Activated effector memory CD4-positive, alpha-beta T cell treated with anti-CD3 and anti-CD28 coated beads, Interleukin-2, amount 50 U/mL, for 16 hours (primary cell): Measurements from ENCODE around the gene TAOK3.
A peak's percentile ranks its signal among the peaks of the same experiment; 100 is the strongest.
"Not testable (repeated sequence)": the region's sequence is repeated elsewhere in the genome, so short reads cannot be mapped to it uniquely, and the experiment has no call there.

Experiments
- DNase-seq: peaks from one replicate; pipeline ENCODE4 v3.0.0-alpha.2; 2020

TAOK3 gene

DNA sequence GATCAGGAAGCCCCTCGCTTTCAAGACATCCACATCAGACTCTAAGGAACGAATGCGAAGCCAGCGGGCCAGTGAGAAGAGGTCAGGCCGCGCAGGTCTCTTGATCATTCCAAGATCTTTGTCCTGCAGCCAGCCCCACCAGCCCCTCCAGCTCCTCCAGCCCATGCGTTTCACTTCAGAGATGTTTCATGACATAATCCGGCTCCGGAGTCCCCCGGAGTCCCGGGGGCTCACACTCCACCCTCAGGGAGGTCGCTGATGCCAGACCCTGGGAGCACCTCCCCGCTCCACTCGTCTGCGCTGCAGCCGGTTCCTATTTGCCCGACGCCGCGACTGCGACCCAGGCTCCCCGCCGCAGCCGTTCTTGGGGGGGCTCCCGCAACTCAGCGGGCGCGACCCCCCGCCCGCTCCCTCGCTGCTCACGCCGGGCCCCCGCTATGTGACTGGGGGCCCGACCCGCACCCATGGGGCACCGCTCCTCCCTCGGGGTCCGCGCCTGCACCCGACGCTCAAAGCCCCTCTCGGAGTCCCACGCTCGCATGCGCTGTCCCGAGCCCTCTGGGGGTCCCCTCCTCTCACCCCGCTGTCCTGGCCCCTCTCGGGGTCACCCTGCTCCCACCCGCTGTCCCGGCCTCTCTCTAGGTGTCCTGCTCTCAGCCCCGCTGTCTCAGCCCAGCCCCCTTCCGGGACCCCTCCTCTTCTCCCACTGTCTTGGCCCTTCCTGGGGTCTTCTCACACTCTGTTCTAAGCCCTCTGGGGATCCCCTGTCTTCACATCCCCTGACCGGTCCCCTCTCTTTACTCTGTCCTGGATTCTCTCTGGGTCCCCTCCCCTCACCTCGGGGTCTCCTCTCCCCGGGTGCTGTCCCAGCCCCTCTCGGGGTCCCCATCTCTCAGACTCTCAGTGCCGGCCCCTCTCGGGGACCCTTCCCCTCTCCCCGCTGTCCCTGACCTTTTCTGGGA lies 1.1 kb downstream of the TAOK3 start:
- peak; percentile 69 for DNase-seq

DNA sequence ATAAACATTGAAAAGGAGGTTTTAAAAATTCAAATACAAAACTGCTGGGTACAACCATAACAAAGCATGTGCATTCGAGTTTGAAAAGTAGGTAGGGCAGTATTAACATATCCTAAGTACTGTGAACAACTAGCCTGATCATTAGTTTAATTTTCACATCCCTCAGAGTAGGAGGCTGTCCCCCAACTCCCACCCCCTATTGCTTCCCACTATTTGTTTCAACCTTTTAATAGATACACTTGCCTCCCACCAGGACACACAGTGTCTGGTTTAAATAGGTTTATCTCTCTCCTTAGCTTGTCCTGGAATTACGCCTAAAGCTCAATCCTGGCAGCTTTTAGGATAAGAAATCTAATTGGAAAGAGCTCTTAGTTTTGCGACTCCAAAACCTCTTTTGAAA lies 2.1 kb downstream of the TAOK3 start:
- no peak for DNase-seq

DNA sequence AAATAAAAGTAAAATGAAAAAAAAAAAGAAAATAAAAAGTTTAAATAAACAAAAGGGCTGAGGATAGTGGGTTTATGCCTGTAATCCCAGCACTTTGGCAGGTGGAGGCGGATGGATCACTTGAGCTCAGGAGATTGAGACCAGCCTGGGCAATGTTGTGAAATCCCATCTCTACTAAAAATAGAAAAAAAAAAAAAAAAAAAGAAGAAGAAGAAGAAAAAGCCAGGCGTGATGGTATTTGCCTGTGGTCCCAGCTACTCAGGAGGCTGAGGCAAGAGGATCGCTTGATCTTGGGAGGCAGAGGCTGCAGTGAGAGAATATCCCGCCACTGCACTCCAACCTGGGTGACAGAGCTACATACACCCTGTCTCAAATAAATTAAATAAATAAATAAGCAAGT lies 3.9 kb downstream of the TAOK3 start:
- DNase-seq: no peak

DNA sequence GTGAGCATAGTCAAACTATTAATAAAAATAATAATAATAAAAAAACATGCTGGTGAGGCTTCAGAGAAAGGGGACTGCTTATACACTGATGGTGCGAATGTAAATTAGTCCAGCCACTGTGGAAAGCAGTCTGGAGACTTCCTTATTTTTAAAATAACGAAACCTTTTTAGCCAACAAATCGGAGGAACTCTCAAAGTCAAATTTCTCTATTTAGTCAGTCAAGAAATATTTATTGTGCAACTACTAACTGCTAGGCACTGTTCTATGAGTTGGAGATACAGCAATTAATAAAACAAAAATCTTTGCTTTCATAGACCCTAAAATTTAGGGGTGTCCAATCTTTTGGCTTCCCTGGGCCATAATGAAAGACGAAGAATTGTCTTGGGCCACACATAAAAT lies 10.8 kb downstream of the TAOK3 start:
- DNase-seq: no peak

DNA sequence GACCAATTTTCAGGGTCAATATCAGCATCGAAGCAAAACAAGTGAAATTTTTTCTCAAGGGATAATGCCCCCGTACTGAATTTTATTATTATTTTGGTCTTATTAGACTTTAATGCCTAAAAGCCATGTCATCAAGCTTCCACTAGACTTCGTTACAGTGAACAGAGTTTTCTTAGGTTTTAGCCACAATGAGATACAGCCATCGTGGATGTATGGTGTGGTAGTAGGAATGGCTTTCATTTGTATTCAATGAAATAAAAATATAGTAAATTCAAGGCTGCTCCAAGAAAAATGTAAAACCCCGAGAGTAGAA lies 11.7 kb downstream of the TAOK3 start:
- DNase-seq: no peak

DNA sequence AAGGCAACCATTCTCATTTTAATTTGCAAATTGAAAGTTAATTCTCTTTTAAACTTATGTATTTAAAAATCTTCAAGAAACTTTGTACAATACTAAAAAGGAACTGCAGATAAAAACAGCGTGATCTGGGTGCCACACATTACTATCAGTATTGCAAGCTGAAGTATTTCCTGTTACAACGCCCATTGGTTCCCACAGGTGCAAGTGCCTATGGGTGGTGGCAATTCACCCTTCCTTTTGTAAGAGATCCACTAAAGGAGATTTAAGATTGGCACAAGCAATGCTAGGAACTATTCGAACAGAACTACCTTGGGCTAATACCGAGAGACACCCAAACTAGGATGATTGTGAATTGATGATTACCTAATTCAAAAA lies 13.2 kb downstream of the TAOK3 start:
- no peak for DNase-seq

DNA sequence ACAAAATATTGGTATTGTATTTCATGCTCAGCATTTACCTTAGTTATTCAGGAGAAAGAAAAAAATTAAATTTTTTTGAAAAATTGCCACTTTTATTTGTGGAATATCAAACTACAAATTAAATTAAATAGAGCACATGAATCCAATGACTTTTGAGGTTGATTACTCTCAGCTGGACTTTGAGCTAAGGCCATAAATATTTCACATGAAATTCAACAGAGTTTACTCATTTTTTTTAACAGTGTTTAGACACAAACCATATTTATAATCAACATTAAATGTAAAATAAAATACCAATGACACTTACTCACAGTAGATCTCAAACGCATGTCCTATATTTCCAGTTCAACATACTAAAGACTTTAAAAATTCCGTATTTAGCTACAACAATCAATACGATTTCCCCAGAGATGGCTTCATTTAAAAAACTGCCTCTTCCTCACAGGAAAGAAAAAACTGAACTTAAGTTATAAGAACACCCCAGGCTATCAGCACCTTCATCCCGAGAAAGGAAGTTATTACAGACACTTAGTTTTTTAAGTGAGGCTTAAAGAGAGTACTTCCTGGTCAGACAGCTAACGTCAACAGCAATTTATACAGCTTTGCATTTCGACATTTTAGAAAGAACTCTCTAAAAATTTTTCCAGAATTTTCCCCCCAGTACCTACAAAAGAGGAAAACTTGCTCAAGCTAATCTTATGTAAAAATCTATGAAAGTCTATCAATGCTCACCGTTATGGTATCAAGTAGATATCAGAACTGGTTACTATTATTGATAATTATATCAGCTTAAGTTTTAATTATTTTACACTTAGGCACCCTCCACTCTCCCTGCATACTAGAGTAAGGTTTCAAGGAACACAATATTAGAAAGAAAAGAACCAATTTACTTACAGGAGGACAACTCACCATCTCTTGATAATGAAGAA lies 13.8 kb downstream of the TAOK3 start:
- no peak for DNase-seq

DNA sequence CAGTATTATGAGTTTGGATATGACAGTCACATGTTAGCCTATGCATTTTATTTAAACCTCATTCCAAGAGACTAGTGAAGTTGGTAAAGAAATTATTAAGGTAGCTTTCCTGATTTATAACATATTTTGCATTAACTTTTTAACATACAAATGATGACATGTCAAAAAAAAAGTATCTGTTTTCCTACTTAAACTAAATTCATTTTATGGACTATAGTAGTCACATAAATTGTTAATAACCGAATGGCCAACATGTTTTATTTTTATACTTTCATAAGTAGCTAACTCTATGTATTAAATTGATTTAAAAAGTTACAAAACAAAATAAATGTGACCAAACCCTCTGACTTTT lies 14.7 kb downstream of the TAOK3 start:
- no peak for DNase-seq

DNA sequence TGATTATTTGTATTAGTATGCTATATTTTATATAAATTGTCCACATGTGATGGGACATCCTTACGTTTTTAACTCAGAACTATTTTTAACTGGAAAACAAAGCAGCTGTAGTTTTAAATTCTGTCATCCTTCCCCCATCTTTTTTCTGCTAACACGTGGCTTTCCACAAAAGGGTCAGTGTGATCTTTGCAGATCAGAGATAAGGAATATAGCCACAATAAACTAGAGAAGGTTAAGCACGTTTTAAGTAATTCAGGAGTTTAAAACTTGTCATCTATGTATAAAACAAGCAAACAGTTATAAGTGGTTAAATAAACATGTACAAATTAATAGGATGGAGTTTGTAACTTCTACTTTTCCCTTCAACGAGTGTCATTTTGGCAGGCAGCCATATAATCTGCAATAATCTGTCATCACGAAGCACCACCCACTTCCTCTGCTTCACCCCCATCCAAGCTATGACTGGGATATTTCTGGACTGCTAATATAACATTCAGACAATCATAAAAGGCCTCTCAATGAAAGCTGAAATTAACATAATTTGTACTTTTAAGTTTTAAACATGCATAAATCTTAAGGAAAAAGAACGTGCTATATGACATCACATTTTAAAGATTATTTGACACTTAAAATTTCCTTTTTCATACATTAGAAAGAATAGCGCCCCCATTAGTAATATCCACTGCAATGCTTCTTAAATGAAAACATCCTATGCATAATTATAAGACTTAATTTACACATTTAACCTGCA lies 15.3 kb downstream of the TAOK3 start:
- peak; percentile 74 for DNase-seq

DNA sequence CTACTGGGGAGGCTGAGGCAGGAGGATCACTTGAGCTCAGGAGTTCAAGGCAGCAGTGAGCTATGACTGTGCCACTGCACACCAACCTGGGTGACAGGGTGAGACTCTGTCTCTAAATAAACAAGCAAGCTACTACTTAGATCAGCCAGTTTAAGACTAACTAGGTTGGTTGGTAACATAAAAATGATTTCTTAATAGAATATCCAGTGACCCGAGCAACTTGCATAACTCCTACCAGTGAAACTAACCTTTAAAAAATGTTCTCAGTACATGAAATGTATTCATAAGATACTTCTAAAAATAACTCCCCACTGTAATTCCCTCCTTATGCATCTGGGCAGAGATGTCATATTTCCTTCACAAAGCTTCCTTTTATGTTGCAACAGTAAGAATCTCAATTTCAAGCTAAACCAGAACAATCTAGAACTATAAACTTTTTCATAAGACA lies 15.9 kb downstream of the TAOK3 start:
- no peak for DNase-seq

DNA sequence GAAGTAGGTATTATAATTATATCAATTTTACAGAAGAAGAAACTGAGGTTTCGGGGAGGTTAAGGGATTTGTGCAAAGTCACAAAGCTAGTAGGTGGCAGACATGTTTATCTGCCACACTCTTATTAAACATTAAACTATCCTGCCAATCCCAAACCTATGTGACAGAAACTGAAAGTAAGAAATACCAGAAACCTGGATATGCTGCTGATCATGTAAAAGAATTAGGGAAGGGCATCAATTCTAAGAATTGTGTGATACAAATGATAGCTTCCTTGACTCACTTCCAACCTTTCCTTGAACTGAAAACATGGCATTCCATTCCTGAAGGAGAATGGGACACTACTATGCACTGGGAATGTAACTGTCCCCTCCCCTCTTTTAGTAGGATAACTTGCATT lies 16.9 kb downstream of the TAOK3 start:
- no peak for DNase-seq

DNA sequence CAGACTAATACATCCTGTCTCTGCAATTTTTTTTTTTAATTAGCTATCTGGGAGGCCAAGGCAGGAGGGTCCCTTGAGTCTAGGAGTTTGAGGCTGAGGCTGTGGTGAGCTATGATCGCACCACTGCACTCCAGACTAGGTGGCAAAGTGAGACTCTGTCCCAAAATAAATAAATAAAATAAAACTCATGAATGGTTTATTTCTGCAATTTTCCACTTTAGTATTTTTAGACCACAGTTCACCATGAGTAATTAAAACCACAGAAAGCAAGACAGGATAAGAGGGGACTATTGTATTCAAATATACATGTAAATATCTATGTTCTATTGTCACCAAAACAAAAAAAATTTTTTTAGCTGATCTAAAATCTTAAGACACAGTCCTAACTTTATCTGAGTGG lies 17.8 kb downstream of the TAOK3 start:
- no peak for DNase-seq

DNA sequence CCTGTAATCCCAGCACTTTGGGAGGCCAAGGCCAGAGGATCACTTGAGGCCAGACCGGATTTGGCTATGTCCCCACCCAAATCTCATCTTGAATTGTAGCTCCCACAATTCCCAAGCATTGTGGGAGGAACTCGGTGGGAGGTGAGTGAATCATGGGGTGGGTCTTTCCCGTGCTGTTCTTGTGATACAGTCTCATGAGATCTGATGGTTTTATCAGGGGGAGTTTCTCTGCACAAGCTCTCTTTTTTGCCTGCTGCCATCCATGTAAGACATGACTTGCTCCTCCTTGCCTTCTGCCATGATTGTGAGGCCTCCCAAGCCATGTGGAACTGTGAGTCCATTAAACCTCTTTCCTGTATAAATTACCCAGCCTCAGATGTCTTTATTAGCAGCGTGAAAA lies 18.2 kb downstream of the TAOK3 start:
- not testable (repeated sequence) for DNase-seq

DNA sequence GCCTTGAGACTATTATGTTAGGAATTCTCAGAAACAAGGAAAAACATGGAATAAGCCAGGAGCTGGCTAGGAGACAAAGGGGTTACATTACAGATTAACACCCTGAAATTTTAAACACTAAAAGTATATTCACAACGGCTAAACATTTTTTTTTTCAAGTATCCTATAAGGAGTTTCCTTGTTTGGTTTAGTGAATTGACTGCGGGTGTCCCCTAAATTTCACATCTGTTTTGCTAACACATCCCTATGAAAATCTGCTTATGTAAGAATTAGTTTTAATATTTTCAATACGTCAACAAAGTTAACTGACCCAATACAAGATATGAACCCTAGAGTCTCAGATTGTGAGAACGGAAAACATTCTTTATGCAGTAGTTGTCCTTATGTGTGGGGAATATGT lies 19.0 kb downstream of the TAOK3 start:
- DNase-seq: no peak

DNA sequence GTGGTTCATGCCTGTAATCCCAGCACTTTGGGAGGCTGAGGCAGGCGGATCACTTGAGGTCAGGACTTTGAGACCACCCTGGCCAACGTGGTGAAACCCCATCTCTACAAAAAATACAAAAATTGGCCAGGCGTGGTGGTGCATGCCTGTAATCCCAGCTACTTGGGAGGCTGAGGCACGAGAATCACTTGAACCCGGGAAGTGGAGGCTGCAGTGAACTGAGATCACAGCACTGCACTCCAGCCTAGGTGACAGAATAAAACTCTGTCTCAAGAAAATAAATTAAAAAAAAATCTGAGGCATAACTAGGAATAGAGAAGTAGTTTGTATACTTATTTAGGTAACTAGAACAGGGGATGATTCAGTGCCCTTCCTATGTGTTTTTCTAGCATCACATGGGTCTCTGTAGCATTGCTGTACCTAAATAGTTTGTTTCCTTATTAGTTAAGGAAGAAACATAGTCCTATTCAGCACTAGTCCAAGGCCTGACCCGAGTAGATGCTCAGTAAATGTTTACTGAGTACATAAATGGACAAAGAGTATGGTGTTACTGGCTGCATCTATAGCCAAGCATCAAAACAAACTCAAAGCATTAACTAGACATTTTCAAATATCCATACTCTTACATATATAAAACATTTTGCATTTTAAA lies 21.7 kb downstream of the TAOK3 start:
- no peak for DNase-seq

DNA sequence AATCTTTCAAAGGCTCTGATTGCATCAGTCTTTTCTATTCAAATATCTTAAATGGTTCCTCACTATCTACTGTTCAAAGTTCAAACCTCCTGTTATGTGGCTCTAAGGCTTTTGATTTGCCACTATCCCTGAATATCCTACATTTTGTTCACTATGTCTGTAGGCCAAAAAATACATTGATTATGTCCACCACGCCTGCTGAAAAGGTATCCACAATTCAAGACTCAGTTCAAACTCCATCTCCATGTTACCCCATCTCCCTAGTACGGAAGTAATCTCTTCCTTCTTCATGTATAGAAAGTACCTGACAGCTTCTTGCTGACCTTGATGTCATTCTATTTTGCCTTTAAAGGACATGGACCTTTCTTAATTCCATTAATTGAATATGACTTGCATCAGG lies 24.8 kb downstream of the TAOK3 start:
- no peak for DNase-seq

DNA sequence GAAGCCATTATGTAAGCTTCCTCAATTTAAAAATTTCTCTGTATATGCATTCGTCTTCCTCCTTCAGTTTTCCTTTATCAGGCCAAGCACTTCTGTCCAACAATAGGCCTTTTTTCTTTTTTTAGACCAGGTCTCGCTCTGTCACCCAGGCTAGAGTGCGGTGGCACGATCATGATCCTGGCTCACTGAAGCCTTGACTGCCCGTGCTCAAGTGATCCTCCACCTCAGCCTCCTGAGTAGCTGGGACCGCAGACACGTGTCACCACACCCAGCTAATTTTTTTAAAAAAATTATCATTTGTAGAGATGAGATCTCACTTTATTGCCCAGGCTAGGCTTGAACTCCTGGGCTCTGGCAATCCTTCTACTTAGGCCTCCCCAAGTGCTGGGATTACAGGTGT lies 25.8 kb downstream of the TAOK3 start:
- DNase-seq: no peak

DNA sequence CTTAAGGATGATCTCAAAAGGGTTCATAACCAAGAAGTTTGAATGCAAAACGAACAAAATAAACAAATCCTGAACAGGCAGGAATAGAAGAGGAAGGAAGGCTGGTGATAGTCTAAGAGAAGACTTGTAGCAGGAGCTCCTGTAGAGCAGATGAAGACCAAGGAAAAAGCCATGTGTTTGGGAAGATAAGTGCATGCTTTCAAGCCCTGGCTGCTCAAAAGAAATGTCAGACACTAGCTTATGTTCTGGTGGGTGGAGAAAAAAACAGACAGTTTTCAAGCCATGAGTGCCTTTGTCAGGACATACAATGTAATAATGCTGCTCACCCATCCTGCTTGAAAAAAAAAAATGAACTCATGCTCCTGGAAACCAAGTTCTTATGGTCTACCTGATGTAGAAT lies 27.4 kb downstream of the TAOK3 start:
- DNase-seq: no peak

DNA sequence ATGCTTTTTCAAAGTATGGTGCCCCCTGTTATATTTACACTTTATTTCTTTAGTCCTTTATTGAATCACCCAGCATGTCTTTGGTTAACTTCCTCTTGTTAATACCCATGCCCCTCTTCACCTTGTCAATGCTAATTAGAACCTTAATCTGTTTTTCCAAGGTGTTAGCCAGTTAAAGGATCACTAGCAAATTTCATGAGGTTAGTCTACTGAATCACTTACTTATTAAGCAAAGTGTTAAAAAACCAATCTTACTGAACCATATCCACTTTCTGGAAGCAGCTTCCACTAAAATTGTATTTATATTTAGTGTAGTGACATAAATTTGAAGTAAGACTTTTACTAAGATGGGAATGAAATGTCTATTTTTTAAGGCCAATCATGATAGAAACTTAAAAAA lies 27.9 kb downstream of the TAOK3 start:
- DNase-seq: no peak

DNA sequence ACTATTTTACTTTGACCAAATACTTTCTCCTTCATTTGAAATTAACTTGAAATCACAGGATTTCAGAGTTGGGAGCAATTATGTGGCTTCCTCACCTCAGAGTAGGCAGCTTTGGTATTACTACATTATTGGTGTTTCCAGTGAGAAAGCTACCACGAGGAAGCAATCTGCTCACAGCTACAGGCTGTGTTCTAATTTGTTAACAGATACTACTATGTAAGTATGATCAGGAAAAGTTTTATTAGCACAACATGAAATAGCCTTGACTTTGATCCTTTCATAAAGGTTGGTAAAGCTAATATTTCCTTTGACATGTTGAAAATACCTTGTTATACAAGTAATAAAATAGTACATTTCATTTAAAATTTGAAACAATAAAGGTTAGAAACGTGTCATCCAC lies 30.6 kb downstream of the TAOK3 start:
- DNase-seq: no peak

DNA sequence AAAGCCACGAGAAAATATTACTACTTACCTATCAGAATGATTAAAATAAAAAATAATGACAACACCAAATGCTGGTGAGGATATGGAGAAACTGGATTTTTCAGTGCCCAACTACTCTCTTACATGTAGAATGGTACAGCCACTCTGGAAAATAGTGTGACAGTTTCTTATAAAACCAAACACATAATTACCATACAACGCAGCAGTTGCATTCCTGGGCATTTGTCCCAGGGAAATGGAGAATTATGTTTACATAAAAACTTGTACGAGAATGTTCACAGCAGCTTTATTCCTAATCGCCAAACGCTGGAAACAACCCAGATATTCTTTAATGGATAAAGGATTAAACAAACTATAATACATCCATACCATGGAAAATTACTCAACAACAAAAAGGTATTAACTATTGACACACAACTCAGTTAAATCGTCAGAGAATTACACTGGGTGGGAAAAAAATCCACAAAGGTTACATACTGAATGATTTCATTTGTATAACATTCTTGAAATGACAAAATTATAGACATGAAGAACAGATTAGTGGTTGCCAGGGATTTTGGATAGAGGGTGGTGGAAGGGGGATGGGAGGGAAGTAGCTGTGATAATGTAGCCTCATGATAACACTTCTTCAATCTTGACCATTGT lies 35.4 kb downstream of the TAOK3 start:
- no peak for DNase-seq

DNA sequence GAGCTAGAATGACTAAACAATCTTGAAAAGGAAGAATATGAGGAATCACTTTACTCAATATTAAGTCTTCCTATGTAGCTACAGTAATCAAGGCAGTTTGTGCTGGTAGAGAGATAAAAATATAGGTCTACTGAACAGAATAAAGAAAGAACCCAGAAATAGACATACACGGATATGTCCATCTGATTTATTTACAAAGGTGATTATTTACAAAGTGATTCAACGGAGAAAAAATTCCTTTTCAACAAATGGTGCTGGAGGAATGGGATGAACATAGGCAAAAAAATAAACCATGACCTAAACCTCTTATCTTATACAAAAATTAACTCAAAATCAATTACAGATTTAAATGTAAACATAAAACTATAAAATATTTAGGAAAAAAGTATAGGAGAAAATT lies 36.6 kb downstream of the TAOK3 start:
- DNase-seq: no peak
